HepG2 (cell line): Measurements from ENCODE around the gene KRTAP10-8. TPM values are rescaled to one million over a fixed set of nuclear protein-coding genes. Genes with fewer than 3 reads are reported as not detected.

Experiments used
- ATAC-seq: fragments of 200-7000 bp; cut with Tn5 transposase; 3 replicates; pipeline ENCODE4 v1.9.1; 2020; ENCODE audit warnings: mild to moderate bottlenecking, moderate library complexity
- BruUV-seq: library from RNA; stranded (reverse); fragments of 400-500 nt; replicated peaks from 2 replicates; lab custom pipeline; 2021; lab: Mats Ljungman, UMichigan
- CTCF ChIA-PET: fragments of 300-600 bp; formaldehyde crosslinking; extraction: SDS; loops from one replicate; lab custom pipeline; 2021; ENCODE audit warnings: low total read pairs, inconsistent platforms, low intra/inter-chr PET ratio; lab: Yijun Ruan, JAX
- POLR2A ChIA-PET: fragments of 350-600 bp; sonication (Branson Sonifier 250); formaldehyde crosslinking; loops from one replicate; lab custom pipeline; 2020; ENCODE audit warnings: antibody characterized with exemption, inconsistent platforms; lab: Yijun Ruan, JAX
- DNase-seq: peaks from one replicate; pipeline ENCODE4 v3.0.0-alpha.2; 2015; ENCODE audit warnings: low spot score
- FAIRE-seq: peaks from 3 replicates; lab custom pipeline; 2011; peaks lifted over from hg19 to GRCh38; lab: Jason Lieb, UNC
- H2AFZ ChIP-seq: one replicate; pipeline ENCODE4 v1.6.1; 2011; ENCODE audit warnings: low read length, inconsistent platforms
- H3K27ac ChIP-seq: fragments of 300-600 bp; 3 replicates; pipeline ENCODE4 v1.8.0; 2011; ENCODE audit warnings: mixed run types, mild to moderate bottlenecking, mixed read lengths, low read length, inconsistent platforms; ENCODE audit not compliant: insufficient read depth; ENCODE audit errors: extremely low read length
- H3K27me3 ChIP-seq, 2 experiments: fragments of 200-600 bp in 1 of 2; 2 replicates in 1 of 2; 3 replicates in 1 of 2; pipeline versions ENCODE4 v1.6.0 to v1.8.0; 2011; ENCODE audit warnings: low read length in 2 of 2, mild to moderate bottlenecking in 2 of 2, moderate library complexity in 2 of 2, inconsistent platforms in 1 of 2; ENCODE audit not compliant: insufficient read depth in 2 of 2, control insufficient read depth in 1 of 2
- H3K36me3 ChIP-seq, 2 experiments: fragments of 200-600 bp in 1 of 2; replicated peaks in 1 of 2; 2 replicates in 1 of 2; 3 replicates in 1 of 2; pipeline versions ENCODE4 v1.5.1 to v1.8.0; 2011; ENCODE audit warnings: low read length in 2 of 2, inconsistent platforms in 1 of 2; ENCODE audit not compliant: insufficient read depth in 2 of 2, control insufficient read depth in 1 of 2
- H3K4me1 ChIP-seq: 2 replicates; pipeline ENCODE4 v1.5.1; 2012; ENCODE audit warnings: low read length, inconsistent platforms; ENCODE audit not compliant: insufficient read depth
- H3K4me2 ChIP-seq: 2 replicates; pipeline ENCODE4 v1.6.0; 2011; ENCODE audit warnings: low read depth, low read length, inconsistent platforms
- H3K4me3 ChIP-seq, 3 experiments: fragments of 200-600 bp in 1 of 3; sonication (generic), shearing (Covaris generic) in 1 of 3; replicated peaks in 1 of 3; 2 replicates each; pipeline ENCODE4 v1.5.1; 2011 to 2016; ENCODE audit warnings: low read length in 3 of 3, inconsistent platforms in 2 of 3, low read depth in 2 of 3, mild to moderate bottlenecking in 2 of 3, control low read depth in 1 of 3, mixed read lengths in 1 of 3; ENCODE audit not compliant: insufficient read depth in 1 of 3
- H3K79me2 ChIP-seq: one replicate; pipeline ENCODE4 v1.6.1; 2011; ENCODE audit warnings: low read length, inconsistent platforms; ENCODE audit not compliant: insufficient read depth
- H3K9ac ChIP-seq: 2 replicates; pipeline ENCODE4 v1.6.0; 2011; ENCODE audit warnings: mild to moderate bottlenecking, low read depth, low read length, inconsistent platforms; ENCODE audit not compliant: insufficient read depth
- H3K9me3 ChIP-seq: 2 replicates; pipeline ENCODE4 v1.5.1; 2012; ENCODE audit warnings: mild to moderate bottlenecking, low read length
- H4K20me1 ChIP-seq: 2 replicates; pipeline ENCODE4 v1.6.0; 2011; ENCODE audit warnings: inconsistent platforms, mild to moderate bottlenecking, low read length, moderate library complexity; ENCODE audit not compliant: insufficient read depth
- ATF4 ChIP-seq, 2 experiments: fragments of 450-650 bp in 1 of 2; sonication (generic) in 1 of 2; formaldehyde crosslinking; IDR thresholded peaks; 2 replicates each; pipeline versions ENCODE4 v1.5.0 to v1.8.0; 2020 to 2022; ENCODE audit warnings: mild to moderate bottlenecking in 1 of 2, missing genetic modification reagents in 1 of 2
- HMG20B ChIP-seq: conservative IDR thresholded peaks from 2 replicates; pipeline ENCODE4 v1.6.1; 2016; ENCODE audit warnings: missing genetic modification reagents, missing compliant biosample characterization
- KDM1A ChIP-seq: IDR thresholded peaks from 2 replicates; pipeline ENCODE4 v1.6.1; 2016; ENCODE audit warnings: missing compliant biosample characterization
- MEF2D ChIP-seq: sonication (generic); formaldehyde crosslinking; IDR thresholded peaks from 2 replicates; pipeline ENCODE4 v1.5.1; 2020; ENCODE audit warnings: mild to moderate bottlenecking, missing genetic modification reagents
- MEIS2 ChIP-seq: sonication (generic); formaldehyde crosslinking; IDR thresholded peaks from 2 replicates; pipeline ENCODE4 v1.9.0; 2021; ENCODE audit warnings: mild to moderate bottlenecking, missing genetic modification reagents
- PPARG ChIP-seq: conservative IDR thresholded peaks from 2 replicates; pipeline ENCODE4 v1.6.1; 2016; ENCODE audit warnings: missing biosample characterization, missing genetic modification reagents
- RBFOX2 ChIP-seq: fragments of 200-400 bp; formaldehyde crosslinking; IDR thresholded peaks from 2 replicates; pipeline ENCODE4 v1.6.1; 2017; ENCODE audit warnings: low read depth, mild to moderate bottlenecking, low read length
- REL ChIP-seq: sonication (generic); formaldehyde crosslinking; conservative IDR thresholded peaks from 2 replicates; pipeline ENCODE4 v1.8.0; 2022; ENCODE audit warnings: mild to moderate bottlenecking, missing genetic modification reagents, moderate library complexity
- RERE ChIP-seq: IDR thresholded peaks from 2 replicates; pipeline ENCODE4 v1.6.1; 2016; ENCODE audit warnings: low read depth, missing genetic modification reagents, missing compliant biosample characterization
- TRIM22 ChIP-seq: fragments of 450-650 bp; IDR thresholded peaks from 2 replicates; pipeline ENCODE4 v1.6.1; 2017
- ZNF317 ChIP-seq: sonication (generic); formaldehyde crosslinking; IDR thresholded peaks from 2 replicates; pipeline ENCODE4 v1.5.0; 2020; ENCODE audit warnings: mild to moderate bottlenecking, missing genetic modification reagents
- ZNF543 ChIP-seq: sonication (generic); formaldehyde crosslinking; IDR thresholded peaks from 2 replicates; pipeline ENCODE4 v1.4.0; 2020; ENCODE audit warnings: mild to moderate bottlenecking, missing genetic modification reagents
- ZNF577 ChIP-seq: sonication (generic); formaldehyde crosslinking; IDR thresholded peaks from 2 replicates; pipeline ENCODE4 v1.4.0; 2020; ENCODE audit warnings: mild to moderate bottlenecking, low read depth, missing genetic modification reagents, borderline replicate concordance
- WGBS: methylation state at CpG from one replicate; pipeline ENCODE4 v1.1.6; 2017; ENCODE audit warnings: low lambda C conversion rate; 5-methylcytosine and 5-hydroxymethylcytosine counted together
- in situ Hi-C: cut with HindIII; loops from 2 replicates; pipeline ENCODE4 v1.10.0; 2017; ENCODE audit warnings: low pct_unique_long_range_greater_than_20kb; ENCODE audit not compliant: extremely low pct_ligation_motif_present
- intact Hi-C: fragments of 100-400 bp; cut with micrococcal nuclease; formaldehyde crosslinking; loops from one replicate; pipeline ENCODE4 v1.10.0; 2022; ENCODE audit not compliant: unreplicated experiment
- polyA plus RNA-seq, 8 experiments: library from polyadenylated mRNA; depleted of rRNA in 3 of 8; stranded (reverse) in 7 of 8; unstranded in 1 of 8; fragments of >200 nt; fragmentation: Illumina TruSeq in 4 of 8; extraction: Trizol in 4 of 8; gene quantifications; 2 replicates each; pipeline versions ENCODE4 v1.2.1 to v1.2.3, GENCODE V29; 2011 to 2016; ENCODE audit warnings: low read depth in 4 of 8, missing spikeins in 1 of 8, mixed read lengths in 1 of 8; ENCODE audit not compliant: insufficient read depth in 1 of 8
- total RNA-seq, 5 experiments: library from RNA; depleted of rRNA; stranded (reverse); fragments of >200 nt; fragmentation: Illumina TruSeq; extraction: Trizol; gene quantifications; 2 replicates each; pipeline ENCODE4 v1.2.3, GENCODE V29; 2016; ENCODE audit warnings: low read depth in 1 of 5

KRTAP10-8 gene
- total and polyA plus RNA-seq, 2 of the 13 experiments (the other 11 are each of a cell fraction or from before 2014, with no cell fraction given): not detected

GRCh38 chr21:44623575-44623974 is 11.7 kb downstream of the KRTAP10-8 start:
- CTCF ChIA-PET: no interaction called here

GRCh38 chr21:44625756-44626155 is 13.9 kb downstream of the KRTAP10-8 start:
- Histone ChIP-seq H3K4me2 (no peak overlapping the region), H3K36me3 (no peaks in the 10 kb centered on the region), H3K4me1 (no peaks in the 10 kb centered on the region), H3K79me2 (no peaks in the 10 kb centered on the region), H3K9ac (no peak overlapping the region), H4K20me1 (no peaks in the 10 kb centered on the region), H3K27ac (no peak overlapping the region), H2AFZ (no peak overlapping the region), H3K4me3 (no peak overlapping the region), H3K27me3 (0 out of 5 replicates have a peak, but pooled peaks cover 0 to 6% of the 10 kb centered on the region in 2 experiments), H3K9me3 (peaks cover 16% of the 10 kb centered on the region)
- DNase-seq: no peak
- ChIA-PET POLR2A (no interaction called here), CTCF (no interaction called here)
- no peak for ATAC-seq
- no peak for FAIRE-seq
- in situ Hi-C loops (no loop called here), intact Hi-C loops (no loop called here)
- WGBS: 48% methylated on average over 6 of the region's 7 CpGs
- BruUV-seq: no TSS peak
- no peak for TF ChIP-seq HMG20B (CRISPR knock-in tag)
- TF ChIP-seq REL (CRISPR knock-in tag): no peak
- no peak for TF ChIP-seq ZNF543 (CRISPR knock-in tag)
- TF ChIP-seq RERE (CRISPR knock-in tag): no peak
- no peak for TF ChIP-seq ZNF577 (CRISPR knock-in tag)
- TF ChIP-seq RBFOX2: no peak
- no peak for TF ChIP-seq TRIM22
- no peak for TF ChIP-seq ATF4 (CRISPR knock-in tag; IDR thresholded peaks at IDR 0.05)
- TF ChIP-seq MEIS2: no peak
- TF ChIP-seq MEF2D: no peak
- no peak for TF ChIP-seq KDM1A (CRISPR knock-in tag)

More at GRCh38 chr21:44623575-44623974, 11.7 kb downstream of the KRTAP10-8 start:
- no peak overlapping the region for H3K9ac ChIP-seq
- peaks cover 21% of the 10 kb centered on the region for H3K9me3 ChIP-seq
- no peak overlapping the region for H3K4me2 ChIP-seq
- no peak overlapping the region for H3K4me3 ChIP-seq
- no peak for DNase-seq
- H3K27me3 ChIP-seq: 0 out of 5 replicates have a peak, but pooled peaks cover 0 to 3% of the 10 kb centered on the region in 2 experiments
- H3K4me1 ChIP-seq: no peaks in the 10 kb centered on the region
- in situ Hi-C loops (no loop called here), intact Hi-C loops (no loop called here)
- BruUV-seq: no TSS peak
- H4K20me1 ChIP-seq: no peaks in the 10 kb centered on the region
- no peak overlapping the region for H2AFZ ChIP-seq
- TF ChIP-seq ZNF317 (CRISPR knock-in tag) (peak; percentile 99), PPARG (no peak)
- H3K27ac ChIP-seq: no peak overlapping the region
- no peaks in the 10 kb centered on the region for H3K79me2 ChIP-seq
- no peak for ATAC-seq
- POLR2A ChIA-PET: no interaction called here
- no peak for FAIRE-seq
- no peaks in the 10 kb centered on the region for H3K36me3 ChIP-seq
